Tibial nerve (tissue), 4 donors: Measurements from ENCODE around the gene KDM2B.

Experiments used
- EP300 ChIP-seq, 2 donors: sonication (generic); formaldehyde crosslinking; IDR thresholded peaks; one replicate each; pipeline ENCODE4 v1.6.1; 2017; ENCODE audit warnings: antibody characterized with exemption in 2 of 2, mild to moderate bottlenecking in 1 of 2
- POLR2A ChIP-seq, 2 donors: fragments of 450-650 bp; IDR thresholded peaks; one replicate each; pipeline ENCODE4 v1.6.1; 2017; ENCODE audit warnings: antibody characterized with exemption in 2 of 2, mild to moderate bottlenecking in 2 of 2, moderate library complexity in 2 of 2
- TF ChIP-seq, protein P1 (sequence below), 5 experiments: fragments of 200-600 bp in 3 of 5; fragments of 450-650 bp in 2 of 5; sonication (generic) in 3 of 5; IDR thresholded peaks; one replicate each; pipeline ENCODE4 v1.5.1; 2016 to 2019; ENCODE audit warnings: antibody characterized with exemption in 5 of 5, mild to moderate bottlenecking in 3 of 5, moderate library complexity in 2 of 5

DNA sequence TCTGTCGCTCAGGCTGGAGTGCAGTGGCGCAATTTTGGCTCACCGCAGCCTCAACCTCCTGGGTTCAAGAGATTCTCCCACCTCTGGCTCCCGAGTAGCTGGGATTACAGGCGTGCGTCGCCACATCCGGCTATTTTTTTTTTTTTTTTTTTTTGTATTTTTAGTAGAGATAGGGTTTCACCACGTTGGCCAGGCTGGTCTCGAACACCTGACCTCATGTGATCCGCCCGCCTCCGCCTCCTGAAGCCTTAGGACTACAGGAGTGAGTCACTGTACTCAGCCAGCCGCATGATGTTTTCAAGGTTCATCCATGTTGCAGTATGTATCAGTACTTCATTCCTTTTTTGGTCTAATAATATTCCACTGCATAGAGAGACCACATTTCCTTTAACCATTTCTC lies 183.3 kb downstream of the KDM2B start:
- TF ChIP-seq POLR2A (IDR thresholded peaks at IDR 0.05) (no peak), EP300 (IDR thresholded peaks at IDR 0.05) (no peak)
- TF ChIP-seq, protein P1, sequence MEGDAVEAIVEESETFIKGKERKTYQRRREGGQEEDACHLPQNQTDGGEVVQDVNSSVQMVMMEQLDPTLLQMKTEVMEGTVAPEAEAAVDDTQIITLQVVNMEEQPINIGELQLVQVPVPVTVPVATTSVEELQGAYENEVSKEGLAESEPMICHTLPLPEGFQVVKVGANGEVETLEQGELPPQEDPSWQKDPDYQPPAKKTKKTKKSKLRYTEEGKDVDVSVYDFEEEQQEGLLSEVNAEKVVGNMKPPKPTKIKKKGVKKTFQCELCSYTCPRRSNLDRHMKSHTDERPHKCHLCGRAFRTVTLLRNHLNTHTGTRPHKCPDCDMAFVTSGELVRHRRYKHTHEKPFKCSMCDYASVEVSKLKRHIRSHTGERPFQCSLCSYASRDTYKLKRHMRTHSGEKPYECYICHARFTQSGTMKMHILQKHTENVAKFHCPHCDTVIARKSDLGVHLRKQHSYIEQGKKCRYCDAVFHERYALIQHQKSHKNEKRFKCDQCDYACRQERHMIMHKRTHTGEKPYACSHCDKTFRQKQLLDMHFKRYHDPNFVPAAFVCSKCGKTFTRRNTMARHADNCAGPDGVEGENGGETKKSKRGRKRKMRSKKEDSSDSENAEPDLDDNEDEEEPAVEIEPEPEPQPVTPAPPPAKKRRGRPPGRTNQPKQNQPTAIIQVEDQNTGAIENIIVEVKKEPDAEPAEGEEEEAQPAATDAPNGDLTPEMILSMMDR (IDR thresholded peaks at IDR 0.05) = no peak
